Stimulated activated CD8-positive, alpha-beta memory T cell treated with anti-CD3 and anti-CD28 coated beads, Interleukin-4, amount 100 ng/mL, for 48 hours (primary cell): ENCODE data around the gene HDGF.

ENCODE experiments used
- DNase-seq: peaks from one replicate; pipeline ENCODE4 v3.0.0-alpha.2; 2020

The HDGF gene

GRCh38 chr1:156692925-156693847, 58.3 kb downstream of the HDGF start:
- no peak for DNase-seq

DNA sequence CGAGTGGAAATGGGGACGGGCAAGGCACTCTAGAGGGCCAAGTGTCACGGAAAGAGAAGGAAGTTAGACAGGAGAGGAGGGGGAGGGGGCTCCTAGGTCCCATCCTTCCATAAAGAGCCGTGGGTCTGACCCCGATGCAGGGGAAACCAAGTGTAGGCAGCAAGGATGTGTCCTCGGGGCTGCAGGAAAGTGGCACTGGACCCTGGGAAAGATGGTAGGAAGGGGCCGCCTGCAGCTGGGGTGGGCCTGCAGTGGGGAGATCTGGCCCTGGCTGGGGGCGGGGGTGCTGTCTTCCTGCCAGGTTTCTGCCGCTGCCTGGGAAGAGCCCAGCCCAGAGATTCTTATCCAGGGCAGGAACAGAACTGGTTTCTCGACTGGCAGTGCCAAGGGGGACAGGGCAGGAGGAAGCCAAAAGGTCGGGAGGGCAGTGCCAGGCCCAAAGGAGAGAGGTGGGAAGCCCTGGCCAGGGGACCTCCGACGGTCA, 59.0 kb downstream of the HDGF start:
- DNase-seq = no peak
